GM23248 (cell line): ENCODE results near the gene MAP2K7. TPM values are rescaled to one million over a fixed set of nuclear protein-coding genes. Genes with fewer than 3 reads are reported as not detected.

Source experiments
- DNase-seq: peaks from one replicate; pipeline ENCODE4 v3.0.0-alpha.2; 2015
- H2AFZ ChIP-seq: fragments of 200-600 bp; sonication (generic); 2 replicates; pipeline ENCODE4 v1.6.1; 2016; ENCODE audit warnings: antibody characterized with exemption
- H3F3A ChIP-seq: fragments of 200-600 bp; sonication (generic); 2 replicates; pipeline ENCODE4 v1.6.1; 2016; ENCODE audit warnings: mild to moderate bottlenecking, antibody characterized with exemption, mixed run types; ENCODE audit not compliant: insufficient read depth
- H3K27ac ChIP-seq: fragments of 200-600 bp; sonication (generic); 2 replicates; pipeline ENCODE4 v1.5.1; 2016; ENCODE audit warnings: mild to moderate bottlenecking
- H3K27me3 ChIP-seq: fragments of 200-600 bp; sonication (generic); replicated peaks from 2 replicates; pipeline ENCODE4 v1.6.1; 2016; ENCODE audit warnings: mild to moderate bottlenecking; ENCODE audit not compliant: insufficient read depth
- H3K36me3 ChIP-seq: fragments of 200-600 bp; sonication (generic); 2 replicates; pipeline ENCODE4 v1.6.1; 2016; ENCODE audit warnings: low read depth, mild to moderate bottlenecking
- H3K4me1 ChIP-seq: fragments of 200-600 bp; sonication (generic); 2 replicates; pipeline ENCODE4 v1.6.1; 2016; ENCODE audit warnings: mild to moderate bottlenecking; ENCODE audit not compliant: insufficient read depth
- H3K4me2 ChIP-seq: fragments of 200-600 bp; sonication (generic); one replicate; pipeline ENCODE4 v1.6.1; 2016; ENCODE audit warnings: mild to moderate bottlenecking; ENCODE audit not compliant: unreplicated experiment
- H3K4me3 ChIP-seq: fragments of 200-600 bp; sonication (generic); 2 replicates; pipeline ENCODE4 v1.5.1; 2016; ENCODE audit warnings: mild to moderate bottlenecking
- H3K79me2 ChIP-seq: fragments of 200-600 bp; sonication (generic); 2 replicates; pipeline ENCODE4 v1.6.1; 2016; ENCODE audit warnings: mild to moderate bottlenecking; ENCODE audit not compliant: insufficient read depth
- H3K9ac ChIP-seq: fragments of 200-600 bp; sonication (generic); 2 replicates; pipeline ENCODE4 v1.6.1; 2016; ENCODE audit warnings: mild to moderate bottlenecking
- H3K9me2 ChIP-seq: fragments of 200-600 bp; sonication (generic); 2 replicates; pipeline ENCODE4 v1.6.1; 2016; ENCODE audit warnings: mixed run types, mild to moderate bottlenecking, moderate library complexity; ENCODE audit not compliant: insufficient read depth
- H3K9me3 ChIP-seq: fragments of 200-600 bp; sonication (generic); one replicate; pipeline ENCODE4 v1.6.1; 2017; ENCODE audit warnings: low read depth
- H4K20me1 ChIP-seq: fragments of 200-600 bp; sonication (generic); 2 replicates; pipeline ENCODE4 v1.6.0; 2016; ENCODE audit not compliant: insufficient read depth
- EZH2 ChIP-seq: fragments of 200-600 bp; sonication (generic); IDR thresholded peaks from 2 replicates; pipeline ENCODE4 v1.6.1; 2018; ENCODE audit warnings: antibody characterized with exemption, mild to moderate bottlenecking; ENCODE audit not compliant: insufficient read depth, poor library complexity, severe bottlenecking
- EZH2phosphoT487 ChIP-seq: fragments of 200-600 bp; sonication (generic); IDR thresholded peaks from 2 replicates; pipeline ENCODE4 v1.6.1; 2018; ENCODE audit warnings: antibody characterized with exemption, moderate library complexity, mild to moderate bottlenecking, low read depth; ENCODE audit not compliant: insufficient read depth
- WGBS, 2 experiments: methylation state at CpG; one replicate each; pipeline ENCODE4 v1.1.6; 2015 to 2017; ENCODE audit warnings: low lambda C conversion rate in 2 of 2, low coverage in 1 of 2; ENCODE audit errors: missing lambda C conversion rate in 2 of 2; 5-methylcytosine and 5-hydroxymethylcytosine counted together
- in situ Hi-C: fragments of 300-500 bp; cut with MboI; formaldehyde crosslinking; loops from 2 replicates; pipeline ENCODE4 v1.15.0; 2020
- polyA plus RNA-seq: library from polyadenylated mRNA; unstranded; fragments of >200 nt; fragmentation: Nextera tagmentation; extraction: Ambion mirVana; gene quantifications from 2 replicates; pipeline ENCODE4 v1.2.1, GENCODE V29; 2016
- total RNA-seq: library from RNA; depleted of rRNA; stranded (reverse); fragments of >200 nt; shearing (Covaris generic); gene quantifications from 2 replicates; pipeline ENCODE4 v1.2.3, GENCODE V29; 2014

The MAP2K7 gene
- total and polyA plus RNA-seq, 2 experiments from 2014 or later, result 4.6 to 9.7 TPM

DNA sequence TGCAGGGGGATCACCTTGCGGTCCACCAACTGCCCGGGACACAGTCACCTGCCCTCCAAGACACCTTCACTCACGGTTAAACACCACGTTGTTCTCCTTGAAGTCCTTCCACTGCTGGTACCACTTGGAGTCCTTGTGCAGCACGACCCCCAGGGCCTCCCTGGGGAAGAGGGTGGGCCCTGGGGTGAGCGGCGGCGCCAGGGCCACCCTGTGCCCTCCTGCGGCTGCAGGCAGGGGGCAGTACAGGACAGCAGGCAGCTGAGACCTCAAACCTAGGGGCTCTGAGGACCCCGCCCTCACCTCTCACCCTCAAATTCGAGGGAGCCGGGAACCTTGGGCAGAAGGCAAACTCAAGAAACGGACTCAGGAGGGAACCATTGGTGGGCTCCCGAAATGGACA, 29.7 kb downstream of the MAP2K7 start:
- Histone ChIP-seq H3K27ac (no peak overlapping the region), H3K9me2 (no peaks in the 10 kb centered on the region), H3K4me2 (no peak overlapping the region), H3K9ac (no peak overlapping the region), H3K27me3 (no peaks in the 10 kb centered on the region), H2AFZ (no peak overlapping the region), H3K79me2 (peaks cover 24% of the 10 kb centered on the region; the same call in 1 of the 2 replicates), H3K36me3 (peaks cover 45% of the 10 kb centered on the region; the same call in 1 of the 2 replicates), H4K20me1 (no peaks in the 10 kb centered on the region), H3K4me3 (no peak overlapping the region), H3K4me1 (peaks cover 14% of the 10 kb centered on the region), H3K9me3 (no peaks in the 10 kb centered on the region), H3F3A (peaks cover 22% of the 10 kb centered on the region)
- DNase-seq, result no peak
- no peak for TF ChIP-seq EZH2phosphoT487
- WGBS, 2 experiments, result 87 to 88% methylated on average over 10 to 14 of the region's 14 CpGs
- in situ Hi-C loops, result no loop called here

- no peak overlapping the region for H3K9ac ChIP-seq
- peaks cover 51% of the 10 kb centered on the region; the same call in 1 of the 2 replicates for H3K36me3 ChIP-seq
- no peak overlapping the region for H3K27ac ChIP-seq
- in situ Hi-C loops, result no loop called here
- no peak overlapping the region for H2AFZ ChIP-seq
- H3K9me2 ChIP-seq, result no peaks in the 10 kb centered on the region
- WGBS, 2 experiments, result 87 to 89% methylated on average over 44 to 54 of the region's 55 CpGs
- no peaks in the 10 kb centered on the region for H4K20me1 ChIP-seq
- peaks cover 17% of the 10 kb centered on the region for H3F3A ChIP-seq
- H3K4me2 ChIP-seq, result no peak overlapping the region
- no peaks in the 10 kb centered on the region for H3K27me3 ChIP-seq
- no peaks in the 10 kb centered on the region for H3K9me3 ChIP-seq
- no peak for DNase-seq
- H3K4me3 ChIP-seq, result no peak overlapping the region
- TF ChIP-seq EZH2 (no peak), EZH2phosphoT487 (no peak)
- peaks cover 9% of the 10 kb centered on the region for H3K4me1 ChIP-seq
- H3K79me2 ChIP-seq, result peaks cover 30% of the 10 kb centered on the region; the same call in 1 of the 2 replicates
These were observed 30.4 kb downstream of the MAP2K7 start for GRCh38 chr19:7933828-7934725.

DNA sequence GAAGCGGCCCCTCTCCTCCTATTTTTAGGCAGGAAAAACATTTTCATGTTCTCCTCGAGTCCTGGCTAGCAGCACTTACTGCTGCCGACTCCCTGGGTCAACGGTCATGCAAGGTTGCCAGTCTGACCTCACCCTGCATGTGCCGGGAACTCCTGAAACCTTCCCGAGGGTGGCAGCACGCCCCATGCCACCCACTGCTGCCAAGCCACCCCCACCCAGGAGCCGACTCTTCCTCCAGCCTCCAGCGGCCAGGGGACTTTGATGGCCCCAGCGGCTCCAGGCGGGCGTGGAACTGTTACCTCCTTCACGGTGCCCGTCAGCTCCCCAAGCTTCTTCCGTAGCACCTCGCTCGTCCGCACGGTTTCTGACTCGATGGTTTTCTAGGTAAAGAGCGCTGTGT, 31.1 kb downstream of the MAP2K7 start:
- no peak overlapping the region for H2AFZ ChIP-seq
- peaks cover 37% of the 10 kb centered on the region for H3K79me2 ChIP-seq
- 90 to 91% methylated on average over 20 to 21 of the region's 21 CpGs for WGBS, 2 experiments
- H3K27me3 ChIP-seq, result no peaks in the 10 kb centered on the region
- no peak overlapping the region for H3K4me2 ChIP-seq
- H3K4me1 ChIP-seq, result peaks cover 2% of the 10 kb centered on the region
- no peak overlapping the region for H3K4me3 ChIP-seq
- TF ChIP-seq EZH2phosphoT487 (no peak), EZH2 (no peak)
- DNase-seq, result no peak
- H3K9ac ChIP-seq, result no peak overlapping the region
- no peaks in the 10 kb centered on the region for H4K20me1 ChIP-seq
- H3K9me3 ChIP-seq, result no peaks in the 10 kb centered on the region
- in situ Hi-C loops, result no loop called here
- peaks cover 13% of the 10 kb centered on the region for H3F3A ChIP-seq
- no peak overlapping the region for H3K27ac ChIP-seq
- H3K36me3 ChIP-seq, result peaks cover 51% of the 10 kb centered on the region; the same call in 1 of the 2 replicates
- no peaks in the 10 kb centered on the region for H3K9me2 ChIP-seq

DNA sequence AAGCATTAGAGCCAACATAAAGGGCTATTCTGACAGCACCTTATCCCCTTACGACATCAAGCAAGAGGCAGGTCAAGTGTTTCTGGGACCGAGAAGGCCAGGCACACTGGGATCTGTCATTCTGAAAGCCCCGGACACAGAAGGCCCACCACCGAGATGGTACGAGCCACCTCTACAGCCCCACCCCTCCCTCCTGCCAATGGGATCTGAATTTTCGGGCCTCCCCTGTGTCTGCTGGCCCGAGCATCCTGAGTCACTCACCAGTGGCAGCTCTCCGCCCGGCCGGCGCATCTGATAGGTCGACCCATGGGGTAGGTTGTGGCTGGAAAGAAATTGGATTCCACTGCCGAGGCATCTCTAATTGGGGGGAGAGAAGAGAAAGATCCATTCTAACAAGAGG, 37.2 kb downstream of the MAP2K7 start:
- Histone ChIP-seq H3K4me3 (no peak overlapping the region), H3K9ac (no peak overlapping the region), H3K36me3 (peaks cover 26% of the 10 kb centered on the region; the same call in 1 of the 2 replicates), H3F3A (no peaks in the 10 kb centered on the region), H4K20me1 (no peaks in the 10 kb centered on the region), H3K27ac (no peak overlapping the region), H2AFZ (no peak overlapping the region), H3K4me1 (peaks cover 5% of the 10 kb centered on the region; the same call in 1 of the 2 replicates), H3K27me3 (no peaks in the 10 kb centered on the region), H3K4me2 (no peak overlapping the region), H3K9me3 (no peaks in the 10 kb centered on the region), H3K79me2 (peaks cover 69% of the 10 kb centered on the region), H3K9me2 (no peaks in the 10 kb centered on the region)
- no peak for DNase-seq
- WGBS, 2 experiments, result 88 to 91% methylated on average over 13 of the region's 13 CpGs
- no peak for TF ChIP-seq EZH2phosphoT487
- TF ChIP-seq EZH2, result no peak
- in situ Hi-C loops, result no loop called here
